Measurements from ENCODE around the gene ADRA2A.

The ADRA2A gene

GRCh38 chr10:111076682-111077478, at the start of gene ADRA2A:
ADRA2A (plus strand) TSS chr10:111077029; CDS start chr10:111077997, 968 bp downstream.
- DNase-seq (ENCODE audit: low spot score): peak; percentile 8

GRCh38 chr10:111030042-111030750, 46.6 kb upstream of the ADRA2A start:
- no peak for DNase-seq (ENCODE audit: low spot score)

- no peak for DNase-seq (ENCODE audit: low spot score)
These were observed 42.1 kb upstream of the ADRA2A start for GRCh38 chr10:111034598-111035310.

GRCh38 chr10:111035542-111035941, 41.3 kb upstream of the ADRA2A start:
- DNase-seq (ENCODE audit: low spot score): no peak

- no peak for DNase-seq (ENCODE audit: low spot score)
These were observed 39.0 kb upstream of the ADRA2A start for GRCh38 chr10:111037858-111038257.

- no peak for DNase-seq (ENCODE audit: low spot score)
These were observed 37.3 kb upstream of the ADRA2A start for GRCh38 chr10:111039522-111039921.

- no peak for DNase-seq (ENCODE audit: low spot score)
These were observed 19.8 kb upstream of the ADRA2A start for GRCh38 chr10:111057006-111057405.

- no peak for DNase-seq (ENCODE audit: low spot score)
These were observed 13.4 kb upstream of the ADRA2A start for GRCh38 chr10:111063471-111063870.

GRCh38 chr10:111072232-111072631, 4.6 kb upstream of the ADRA2A start:
- DNase-seq (ENCODE audit: low spot score): no peak

GRCh38 chr10:111075577-111076185, 1.1 kb upstream of the ADRA2A start:
- DNase-seq (ENCODE audit: low spot score): no peak

GRCh38 chr10:111076191-111076681, 593 bp upstream of the ADRA2A start:
- peak; percentile 60 for DNase-seq (ENCODE audit: low spot score)

- no peak for DNase-seq (ENCODE audit: low spot score)
These were observed 603 bp downstream of the ADRA2A start for GRCh38 chr10:111077479-111077784.

GRCh38 chr10:111077785-111078504, 1.1 kb downstream of the ADRA2A start:
- DNase-seq (ENCODE audit: low spot score): no peak

- no peak for DNase-seq (ENCODE audit: low spot score)
These were observed 1.8 kb downstream of the ADRA2A start for GRCh38 chr10:111078505-111079185.

GRCh38 chr10:111079241-111079760, 2.5 kb downstream of the ADRA2A start:
- DNase-seq (ENCODE audit: low spot score): no peak

- DNase-seq (ENCODE audit: low spot score): no peak
These were observed 3.0 kb downstream of the ADRA2A start for GRCh38 chr10:111079781-111080180.

- no peak for DNase-seq (ENCODE audit: low spot score)
These were observed 3.4 kb downstream of the ADRA2A start for GRCh38 chr10:111080224-111080623.

- DNase-seq (ENCODE audit: low spot score): no peak
These were observed 4.8 kb downstream of the ADRA2A start for GRCh38 chr10:111081595-111081994.

GRCh38 chr10:111082102-111082975, 5.5 kb downstream of the ADRA2A start:
- no peak for DNase-seq (ENCODE audit: low spot score)

All from LoVo (cell line).